GM21528 (cell line): ENCODE data around the gene HOXA9.

Source experiments
- ATAC-seq: cut with Tn5 transposase; IDR thresholded peaks from one replicate; pipeline ENCODE4 v1.9.1; 2021; ENCODE audit warnings: mild to moderate bottlenecking, moderate library complexity; ENCODE audit not compliant: unreplicated experiment, low FRiP score

HOXA9 gene

GRCh38 chr7:27179030-27179429, 13.7 kb upstream of the HOXA9 start:
- ATAC-seq, result no peak

GRCh38 chr7:27178366-27178765, 13.0 kb upstream of the HOXA9 start:
- ATAC-seq, result no peak

GRCh38 chr7:27177795-27178320, 12.5 kb upstream of the HOXA9 start:
- ATAC-seq, result no peak

GRCh38 chr7:27176962-27177794, 11.8 kb upstream of the HOXA9 start:
- no peak for ATAC-seq

GRCh38 chr7:27176524-27176845, 11.1 kb upstream of the HOXA9 start:
- ATAC-seq, result no peak

- no peak for ATAC-seq
These were observed 10.5 kb upstream of the HOXA9 start for GRCh38 chr7:27175626-27176523.

- ATAC-seq, result no peak
These were observed 9.7 kb upstream of the HOXA9 start for GRCh38 chr7:27174874-27175625.

- no peak for ATAC-seq
These were observed 8.9 kb upstream of the HOXA9 start, which contains the start of gene HOXA10 for GRCh38 chr7:27173956-27174873. Gene HOXA10, minus strand, starts transcription at chr7:27174320. Its CDS starts 14 bp downstream, at chr7:27174306.

- ATAC-seq, result no peak
These were observed 8.2 kb upstream of the HOXA9 start for GRCh38 chr7:27173511-27173955.

GRCh38 chr7:27172823-27173510, 7.6 kb upstream of the HOXA9 start:
- ATAC-seq, result no peak

- ATAC-seq, result no peak
These were observed 7.0 kb upstream of the HOXA9 start for GRCh38 chr7:27172315-27172774.

- ATAC-seq, result no peak
These were observed 6.4 kb upstream of the HOXA9 start for GRCh38 chr7:27171637-27172314.

GRCh38 chr7:27171325-27171636, 5.9 kb upstream of the HOXA9 start:
- ATAC-seq, result no peak

- ATAC-seq, result no peak
These were observed 5.3 kb upstream of the HOXA9 start for GRCh38 chr7:27170426-27171324.

- ATAC-seq, result no peak
These were observed 4.5 kb upstream of the HOXA9 start for GRCh38 chr7:27169658-27170425.

- ATAC-seq, result no peak
These were observed 3.1 kb upstream of the HOXA9 start for GRCh38 chr7:27168265-27168947.
